NB4 (cell line): ENCODE results near the gene HCN2.

Experiments used
- DNase-seq: peaks from one replicate; pipeline ENCODE4 v3.0.0; 2010; ENCODE audit warnings: low read depth
- H3K4me3 ChIP-seq: one replicate; pipeline ENCODE4 v1.5.1; 2011; ENCODE audit warnings: mild to moderate bottlenecking, low read depth, low read length, moderate library complexity
- MYC ChIP-seq: IDR thresholded peaks from 2 replicates; pipeline ENCODE4 v1.6.1; 2011; ENCODE audit warnings: low read depth, low read length
- POLR2A ChIP-seq: IDR thresholded peaks from 2 replicates; pipeline ENCODE4 v1.6.1; 2011; ENCODE audit warnings: mild to moderate bottlenecking; ENCODE audit not compliant: insufficient read length; ENCODE audit errors: extremely low read depth
- TF ChIP-seq, protein P1 (sequence below): IDR thresholded peaks from one replicate; pipeline ENCODE4 v1.5.1; 2012; ENCODE audit warnings: low read depth, low read length
- TF ChIP-seq, protein P2 (sequence below): IDR thresholded peaks from 2 replicates; pipeline ENCODE4 v1.6.1; 2011; ENCODE audit warnings: low read depth, low read length

HCN2 gene

DNA sequence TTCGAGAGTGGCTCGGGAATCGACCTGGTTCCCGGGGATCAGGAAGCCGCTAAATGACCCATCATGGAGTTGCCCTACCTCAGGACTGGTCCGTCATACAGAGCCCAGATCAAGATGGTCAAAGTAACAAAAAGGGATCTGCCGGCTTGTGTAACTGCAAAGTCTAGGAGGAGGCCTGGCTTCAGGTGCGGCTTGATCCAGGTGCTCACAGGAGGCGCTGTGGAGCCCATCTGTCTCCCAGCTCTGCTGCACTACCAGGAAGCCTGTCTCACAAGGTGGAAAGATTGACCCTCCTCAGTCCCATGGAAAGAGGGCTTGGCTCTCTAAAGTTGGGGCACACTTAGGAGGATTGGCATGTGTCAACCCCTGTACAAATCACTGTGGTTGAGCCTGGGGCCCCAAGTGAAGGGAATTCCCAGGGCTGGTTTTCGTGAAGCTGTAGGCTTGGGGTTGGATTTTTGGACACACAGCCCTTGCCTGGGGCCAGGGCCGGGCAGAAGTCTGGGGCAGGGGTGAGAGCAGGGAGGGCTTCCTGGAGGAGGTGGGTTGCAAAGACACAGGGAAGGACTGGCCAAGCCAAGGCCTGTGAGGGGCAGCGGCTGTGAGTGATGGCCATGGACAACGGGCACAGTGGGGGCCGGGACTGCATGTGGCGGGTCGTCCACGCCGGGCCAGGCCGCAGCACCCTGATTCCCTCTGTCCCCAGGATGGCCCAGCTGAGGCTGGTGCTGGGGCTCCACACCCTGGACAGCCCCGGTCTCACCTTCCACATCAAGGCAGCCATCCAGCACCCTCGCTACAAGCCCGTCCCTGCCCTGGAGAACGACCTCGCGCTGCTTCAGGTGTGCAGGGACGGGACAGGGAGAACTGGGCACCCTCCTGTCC lies 41.6 kb upstream of the HCN2 start:
- no peak overlapping the region for H3K4me3 ChIP-seq
- TF ChIP-seq MYC = no peak
- no peak for TF ChIP-seq POLR2A
- TF ChIP-seq, protein P1, sequence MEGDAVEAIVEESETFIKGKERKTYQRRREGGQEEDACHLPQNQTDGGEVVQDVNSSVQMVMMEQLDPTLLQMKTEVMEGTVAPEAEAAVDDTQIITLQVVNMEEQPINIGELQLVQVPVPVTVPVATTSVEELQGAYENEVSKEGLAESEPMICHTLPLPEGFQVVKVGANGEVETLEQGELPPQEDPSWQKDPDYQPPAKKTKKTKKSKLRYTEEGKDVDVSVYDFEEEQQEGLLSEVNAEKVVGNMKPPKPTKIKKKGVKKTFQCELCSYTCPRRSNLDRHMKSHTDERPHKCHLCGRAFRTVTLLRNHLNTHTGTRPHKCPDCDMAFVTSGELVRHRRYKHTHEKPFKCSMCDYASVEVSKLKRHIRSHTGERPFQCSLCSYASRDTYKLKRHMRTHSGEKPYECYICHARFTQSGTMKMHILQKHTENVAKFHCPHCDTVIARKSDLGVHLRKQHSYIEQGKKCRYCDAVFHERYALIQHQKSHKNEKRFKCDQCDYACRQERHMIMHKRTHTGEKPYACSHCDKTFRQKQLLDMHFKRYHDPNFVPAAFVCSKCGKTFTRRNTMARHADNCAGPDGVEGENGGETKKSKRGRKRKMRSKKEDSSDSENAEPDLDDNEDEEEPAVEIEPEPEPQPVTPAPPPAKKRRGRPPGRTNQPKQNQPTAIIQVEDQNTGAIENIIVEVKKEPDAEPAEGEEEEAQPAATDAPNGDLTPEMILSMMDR = no peak
- TF ChIP-seq, protein P2, sequence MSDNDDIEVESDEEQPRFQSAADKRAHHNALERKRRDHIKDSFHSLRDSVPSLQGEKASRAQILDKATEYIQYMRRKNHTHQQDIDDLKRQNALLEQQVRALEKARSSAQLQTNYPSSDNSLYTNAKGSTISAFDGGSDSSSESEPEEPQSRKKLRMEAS = no peak
- DNase-seq = no peak

DNA sequence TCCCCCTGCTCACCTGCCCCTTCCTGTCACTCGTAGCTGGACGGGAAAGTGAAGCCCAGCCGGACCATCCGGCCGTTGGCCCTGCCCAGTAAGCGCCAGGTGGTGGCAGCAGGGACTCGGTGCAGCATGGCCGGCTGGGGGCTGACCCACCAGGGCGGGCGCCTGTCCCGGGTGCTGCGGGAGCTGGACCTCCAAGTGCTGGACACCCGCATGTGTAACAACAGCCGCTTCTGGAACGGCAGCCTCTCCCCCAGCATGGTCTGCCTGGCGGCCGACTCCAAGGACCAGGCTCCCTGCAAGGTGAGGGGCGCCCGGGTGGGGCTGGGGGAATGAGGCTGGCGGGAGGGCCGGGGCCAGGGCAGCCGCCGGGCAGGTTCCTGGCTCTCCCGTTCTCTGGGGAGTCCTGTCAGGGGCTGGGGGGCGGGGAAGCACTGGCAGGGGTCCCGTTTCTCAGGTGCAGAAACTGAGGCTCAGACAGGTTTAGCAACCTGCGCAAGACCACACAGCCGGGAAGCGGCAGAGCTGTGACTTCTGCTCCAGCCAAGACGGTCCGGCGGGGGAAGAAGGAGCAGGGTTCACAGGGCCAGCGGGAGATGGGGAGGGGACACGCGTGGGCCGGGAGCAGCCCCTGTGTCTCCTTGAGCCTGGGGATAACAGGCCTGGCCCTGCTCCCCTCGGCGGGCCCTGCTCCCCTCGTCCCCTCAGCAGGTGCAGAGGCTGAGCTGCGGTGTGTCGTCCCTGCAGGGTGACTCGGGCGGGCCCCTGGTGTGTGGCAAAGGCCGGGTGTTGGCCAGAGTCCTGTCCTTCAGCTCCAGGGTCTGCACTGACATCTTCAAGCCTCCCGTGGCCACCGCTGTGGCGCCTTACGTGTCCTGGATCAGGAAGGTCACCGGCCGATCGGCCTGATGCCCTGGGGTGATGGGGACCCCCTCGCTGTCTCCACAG lies 40.5 kb upstream of the HCN2 start:
- no peak for TF ChIP-seq MYC
- TF ChIP-seq, protein P1 = no peak
- TF ChIP-seq, protein P2 = no peak
- TF ChIP-seq POLR2A = no peak
- no peak for DNase-seq
- H3K4me3 ChIP-seq = no peak overlapping the region

DNA sequence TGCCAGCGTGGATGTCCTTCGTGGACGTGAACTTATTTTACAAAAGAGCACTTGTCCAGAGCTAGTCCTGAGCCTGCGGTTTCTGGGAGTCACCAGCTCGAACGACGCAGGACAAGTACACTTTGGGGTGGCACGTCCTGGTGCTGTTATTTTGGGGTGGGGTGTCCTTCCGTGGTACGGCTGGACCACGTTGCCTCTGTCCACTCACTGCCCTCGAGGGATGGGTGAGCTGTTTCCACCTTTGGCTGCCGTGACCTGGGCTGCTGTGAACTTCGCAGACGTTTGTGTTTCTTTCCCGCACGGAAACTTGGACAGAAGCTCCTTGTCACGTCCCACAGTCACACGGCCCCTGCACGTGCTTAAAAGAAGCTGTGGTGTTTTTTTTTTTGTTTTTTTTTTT lies 34.9 kb upstream of the HCN2 start:
- H3K4me3 ChIP-seq = no peak overlapping the region
- TF ChIP-seq, protein P1 = no peak
- TF ChIP-seq, protein P2 = no peak
- no peak for TF ChIP-seq POLR2A
- TF ChIP-seq MYC = no peak
- DNase-seq = no peak

DNA sequence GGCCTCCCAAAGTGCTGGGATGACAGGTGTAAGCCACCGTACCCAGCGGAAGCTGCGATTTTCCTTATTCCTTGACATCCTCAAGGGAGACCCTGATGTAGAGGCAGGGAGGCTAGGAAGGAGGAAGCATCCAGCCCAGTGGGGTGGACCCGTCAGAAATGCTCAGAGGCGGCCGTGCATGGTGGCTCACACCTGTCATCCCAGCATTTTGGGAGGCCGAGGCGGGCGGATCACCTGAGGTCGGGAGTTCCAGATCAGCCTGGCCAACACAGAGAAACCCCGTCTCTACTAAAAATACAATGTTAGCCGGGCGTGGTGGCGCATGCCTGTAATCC lies 34.2 kb upstream of the HCN2 start:
- TF ChIP-seq, protein P1 = no peak
- TF ChIP-seq POLR2A = no peak
- TF ChIP-seq, protein P2 = no peak
- no peak for DNase-seq
- no peak overlapping the region for H3K4me3 ChIP-seq

DNA sequence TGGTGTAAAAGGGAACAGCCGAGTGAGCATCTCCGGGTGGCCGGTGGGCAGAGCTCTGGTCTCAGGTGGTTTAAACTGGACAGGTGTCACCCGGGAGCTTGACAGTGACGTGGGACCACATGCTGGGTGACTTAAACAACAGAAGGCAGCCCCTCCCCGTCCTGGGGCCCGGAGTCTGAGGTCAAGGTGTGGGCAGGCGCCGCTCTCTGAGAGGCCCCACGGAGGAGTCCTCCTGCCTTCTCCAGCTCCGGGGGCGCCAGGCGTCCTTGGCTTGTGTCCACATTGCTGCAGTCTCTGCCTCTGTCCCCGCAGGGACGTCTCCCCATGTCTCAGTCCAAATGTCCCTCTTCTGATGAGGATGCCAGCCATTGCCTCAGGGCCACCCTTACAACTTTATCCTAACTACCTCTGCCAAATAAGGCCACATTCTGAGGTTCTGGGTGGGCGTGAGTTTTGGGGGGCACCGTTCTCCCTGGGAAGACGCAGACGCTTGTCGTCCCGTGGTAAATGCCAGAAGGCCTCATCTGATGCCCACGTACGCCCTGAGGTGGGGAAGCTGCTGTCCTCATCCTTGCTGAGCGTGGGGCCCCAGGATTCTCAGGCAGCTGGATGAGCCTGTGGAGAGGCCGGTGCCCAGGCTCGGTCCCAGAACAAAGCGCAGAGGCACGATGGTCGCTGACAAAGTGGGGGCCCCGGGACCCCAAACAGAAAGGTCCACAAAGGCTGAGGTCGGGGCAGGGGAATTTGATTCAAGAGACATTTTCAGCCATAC lies 32.9 kb upstream of the HCN2 start:
- DNase-seq = peak; percentile 31
- no peak overlapping the region for H3K4me3 ChIP-seq
- TF ChIP-seq, protein P2 = no peak
- TF ChIP-seq MYC = no peak
- TF ChIP-seq, protein P1 = no peak
- no peak for TF ChIP-seq POLR2A
